Epithelial cell of proximal tubule (primary cell): ENCODE data around the gene MAGI1. TPM values are rescaled to one million over a fixed set of nuclear protein-coding genes. Genes with fewer than 3 reads are reported as not detected.

Experiments
- DNase-seq: peaks from one replicate; pipeline ENCODE4 v3.0.0-alpha.2; 2011; ENCODE audit warnings: low read depth
- H3K4me3 ChIP-seq: 2 replicates; pipeline ENCODE4 v1.5.1; 2011; ENCODE audit warnings: low read depth, mild to moderate bottlenecking, low read length
- total RNA-seq: library from RNA; depleted of rRNA; stranded (reverse); fragments of >200 nt; gene quantifications from 2 replicates; pipeline ENCODE4 v1.2.3, GENCODE V29; 2015
- TF ChIP-seq, protein P1 (sequence below): conservative IDR thresholded peaks from 2 replicates; pipeline ENCODE4 v1.5.1; 2012; ENCODE audit warnings: low read depth, mild to moderate bottlenecking, low read length

MAGI1 gene
- total RNA-seq, 1 donor from 2014 or later = 9.6 TPM

DNA sequence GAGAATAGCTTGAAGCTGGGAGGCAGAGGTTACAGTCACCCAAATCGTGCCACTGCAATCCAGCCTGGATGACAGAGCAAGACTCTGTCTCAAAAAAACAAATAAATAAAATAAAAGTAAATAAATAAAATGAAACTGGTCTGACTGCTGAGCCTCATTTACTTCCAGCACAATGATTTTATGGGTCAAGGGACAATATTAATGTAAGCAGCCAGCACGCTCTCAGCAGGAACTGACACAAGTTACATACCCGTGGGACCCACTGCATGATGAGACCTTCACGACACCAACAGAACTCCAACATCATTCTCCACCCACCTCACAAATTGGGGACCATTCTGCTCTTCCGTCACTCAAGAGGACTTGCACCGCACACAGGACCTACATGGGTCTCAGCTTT lies 230.3 kb downstream of the MAGI1 start:
- no peak for DNase-seq
- TF ChIP-seq, protein P1, sequence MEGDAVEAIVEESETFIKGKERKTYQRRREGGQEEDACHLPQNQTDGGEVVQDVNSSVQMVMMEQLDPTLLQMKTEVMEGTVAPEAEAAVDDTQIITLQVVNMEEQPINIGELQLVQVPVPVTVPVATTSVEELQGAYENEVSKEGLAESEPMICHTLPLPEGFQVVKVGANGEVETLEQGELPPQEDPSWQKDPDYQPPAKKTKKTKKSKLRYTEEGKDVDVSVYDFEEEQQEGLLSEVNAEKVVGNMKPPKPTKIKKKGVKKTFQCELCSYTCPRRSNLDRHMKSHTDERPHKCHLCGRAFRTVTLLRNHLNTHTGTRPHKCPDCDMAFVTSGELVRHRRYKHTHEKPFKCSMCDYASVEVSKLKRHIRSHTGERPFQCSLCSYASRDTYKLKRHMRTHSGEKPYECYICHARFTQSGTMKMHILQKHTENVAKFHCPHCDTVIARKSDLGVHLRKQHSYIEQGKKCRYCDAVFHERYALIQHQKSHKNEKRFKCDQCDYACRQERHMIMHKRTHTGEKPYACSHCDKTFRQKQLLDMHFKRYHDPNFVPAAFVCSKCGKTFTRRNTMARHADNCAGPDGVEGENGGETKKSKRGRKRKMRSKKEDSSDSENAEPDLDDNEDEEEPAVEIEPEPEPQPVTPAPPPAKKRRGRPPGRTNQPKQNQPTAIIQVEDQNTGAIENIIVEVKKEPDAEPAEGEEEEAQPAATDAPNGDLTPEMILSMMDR = no peak
- no peak overlapping the region for H3K4me3 ChIP-seq

DNA sequence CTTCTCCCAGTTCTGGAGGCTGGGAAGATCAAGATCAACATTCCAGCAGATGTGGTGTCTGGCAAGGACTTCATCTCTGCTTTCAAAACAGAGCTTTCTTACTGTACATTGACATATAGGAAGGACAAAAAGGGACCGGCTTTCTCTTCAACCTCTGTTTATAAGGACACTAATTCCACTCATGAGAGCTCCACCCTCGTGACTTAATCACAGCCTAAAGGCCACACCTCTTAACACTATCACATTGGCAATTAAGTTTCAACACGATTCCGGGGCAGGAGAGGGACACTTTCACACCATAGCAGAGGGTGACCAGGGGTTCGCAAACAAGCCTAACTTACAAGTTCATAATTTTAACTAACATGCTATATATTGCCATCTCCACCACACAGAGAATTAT lies 231.5 kb downstream of the MAGI1 start:
- no peak for DNase-seq
- TF ChIP-seq, protein P1 = no peak
- H3K4me3 ChIP-seq = no peak overlapping the region

GRCh38 chr3:65806600-65806999 lies 232.1 kb downstream of the MAGI1 start:
- DNase-seq = no peak
- no peak overlapping the region for H3K4me3 ChIP-seq
- TF ChIP-seq, protein P1 = peak; percentile 41

- DNase-seq = no peak
- no peak overlapping the region for H3K4me3 ChIP-seq
- TF ChIP-seq, protein P1 = no peak
These were observed 242.0 kb downstream of the MAGI1 start for GRCh38 chr3:65796676-65797075.

DNA sequence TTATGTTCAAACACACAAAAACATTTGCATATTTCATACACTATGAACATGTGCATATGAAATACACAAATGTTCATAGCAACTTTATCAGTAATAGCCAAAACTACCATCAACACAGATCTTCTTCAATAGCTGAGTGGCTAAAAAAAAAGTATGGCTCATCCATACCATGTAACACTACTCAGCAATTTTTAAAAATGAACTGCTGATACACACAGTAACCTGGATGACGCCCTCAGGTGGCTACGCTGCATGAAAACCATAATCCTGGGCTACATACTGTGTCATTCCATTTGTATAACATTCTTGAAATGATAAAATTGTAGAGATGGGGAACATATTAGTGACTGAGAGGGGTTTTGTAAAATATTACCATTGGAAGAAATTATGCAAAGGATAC lies 243.6 kb downstream of the MAGI1 start:
- TF ChIP-seq, protein P1 = no peak
- DNase-seq = no peak
- no peak overlapping the region for H3K4me3 ChIP-seq

DNA sequence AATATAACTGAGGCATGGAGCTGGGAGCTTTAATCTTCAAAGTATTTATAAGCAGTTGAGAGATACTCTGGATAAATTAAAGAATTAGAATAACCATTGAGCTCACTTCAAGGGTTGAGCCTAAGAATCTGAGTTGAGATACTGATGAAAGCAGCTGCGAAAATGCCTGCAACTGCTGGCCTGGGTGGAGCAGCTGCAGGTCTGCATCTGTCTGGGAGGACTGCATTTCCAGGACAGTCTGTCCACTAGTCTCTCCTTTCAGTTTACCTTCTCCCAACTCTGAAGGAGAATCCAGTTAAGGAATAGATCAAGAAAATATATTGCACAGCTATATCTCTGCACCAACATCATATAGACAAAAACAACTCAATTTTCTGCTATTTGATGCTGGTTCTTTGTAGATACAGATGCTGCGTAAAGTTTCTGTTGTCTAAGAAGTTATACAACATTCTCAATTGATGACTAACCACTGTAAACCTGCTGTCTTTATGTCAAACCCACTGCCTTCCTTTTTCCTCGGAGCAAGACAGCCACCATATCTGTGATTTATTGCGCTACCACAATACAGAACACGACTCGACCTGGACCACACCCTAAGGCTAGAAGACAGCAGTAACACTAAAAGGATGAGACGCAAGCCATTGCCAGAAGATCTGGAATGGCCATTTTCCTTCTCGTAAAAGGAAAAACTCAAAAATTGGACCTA lies 245.1 kb downstream of the MAGI1 start:
- DNase-seq = no peak
- TF ChIP-seq, protein P1 = no peak
- no peak overlapping the region for H3K4me3 ChIP-seq

DNA sequence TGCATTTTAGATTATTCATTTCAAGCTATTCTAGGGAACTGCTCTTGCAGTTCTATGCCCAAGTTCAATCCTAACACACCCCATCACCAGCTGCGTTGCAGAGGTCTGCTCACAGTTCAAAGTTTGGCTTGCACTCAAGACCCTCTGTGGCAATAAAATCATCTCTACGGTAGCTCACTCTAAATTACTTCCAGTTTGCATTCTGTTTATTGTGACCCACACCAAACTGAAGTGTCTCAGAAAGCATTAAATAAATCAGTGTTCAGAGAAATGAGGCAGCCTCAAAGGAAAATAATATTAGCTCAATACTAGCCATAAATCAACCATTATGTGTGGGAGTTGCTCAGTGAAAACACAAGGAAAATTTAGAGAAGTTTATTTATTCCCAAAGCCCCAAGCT lies 250.3 kb downstream of the MAGI1 start:
- TF ChIP-seq, protein P1 = no peak
- no peak for DNase-seq
- no peak overlapping the region for H3K4me3 ChIP-seq
